NCI-H1417 (cell line): ENCODE results near the gene SIPA1L3.
"Not testable (repeated sequence)": the region's sequence is repeated elsewhere in the genome, so short reads cannot be mapped to it uniquely, and the experiment has no call there.

ENCODE experiments used
- DNase-seq, 3 experiments: peaks; one replicate each; lab custom pipeline; 2025; lab: John Stamatoyannopoulos, UW

Gene SIPA1L3

DNA sequence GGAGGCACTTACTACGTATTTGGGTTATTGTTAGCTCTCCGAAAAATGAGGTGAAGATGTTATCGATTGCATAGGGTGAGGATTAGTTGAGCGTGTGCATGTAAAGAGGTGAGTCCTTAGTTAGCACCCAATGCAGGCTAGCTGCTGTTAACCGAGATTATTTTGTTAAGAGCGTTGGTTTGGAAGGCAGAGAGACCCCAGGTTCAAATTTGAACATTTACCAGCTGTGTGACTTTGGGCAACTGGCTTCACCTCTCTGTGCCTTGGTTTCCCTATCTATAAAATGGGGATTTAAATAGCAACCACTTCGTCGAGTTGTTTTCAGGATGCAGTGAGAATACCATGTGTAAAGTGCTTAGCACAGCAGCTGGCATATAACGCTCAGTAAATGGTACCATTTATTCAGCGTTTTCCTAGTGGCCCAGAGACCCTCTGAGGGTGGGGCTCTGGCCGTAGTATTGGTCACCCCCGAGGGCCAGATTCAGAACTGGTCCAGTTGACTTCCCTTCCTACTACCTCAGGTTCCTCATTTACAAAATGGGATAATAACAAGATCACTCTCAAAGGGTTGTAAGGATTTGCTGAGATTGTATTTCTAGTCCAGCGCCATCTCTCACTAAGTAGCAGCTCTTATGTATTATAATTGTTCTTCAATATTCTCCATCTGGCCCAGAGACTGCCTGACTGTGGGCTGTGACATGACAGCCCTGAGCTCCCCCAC, 887 bp downstream of the SIPA1L3 start:
- peak in 2 of 3 experiments; percentile 37 for DNase-seq

DNA sequence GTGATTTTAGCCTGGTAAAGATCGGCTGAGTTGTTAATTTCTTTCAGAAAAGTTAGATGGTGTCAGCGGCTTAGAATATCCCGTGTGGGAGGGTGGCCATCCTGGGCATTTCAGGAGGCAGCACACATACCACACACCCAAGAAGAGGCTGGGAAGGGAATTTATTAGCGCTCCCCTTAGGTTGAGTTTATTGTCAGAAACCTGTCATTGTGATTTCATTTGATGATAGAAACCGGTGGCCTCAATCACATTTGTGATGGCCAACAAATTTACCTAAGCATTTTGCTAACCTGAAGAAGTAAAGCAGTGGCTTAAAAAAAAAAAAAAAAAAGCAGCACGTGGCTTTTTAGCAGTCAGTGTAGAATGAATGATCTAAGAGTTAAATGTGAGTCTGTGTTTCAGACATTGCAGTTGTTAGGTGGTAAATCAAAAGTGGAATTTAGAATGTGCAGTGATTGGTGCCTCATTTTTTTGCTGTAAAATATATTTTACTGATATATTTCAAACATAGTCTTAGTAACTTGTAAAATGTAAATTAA, 2.7 kb downstream of the SIPA1L3 start:
- DNase-seq, result no peak

DNA sequence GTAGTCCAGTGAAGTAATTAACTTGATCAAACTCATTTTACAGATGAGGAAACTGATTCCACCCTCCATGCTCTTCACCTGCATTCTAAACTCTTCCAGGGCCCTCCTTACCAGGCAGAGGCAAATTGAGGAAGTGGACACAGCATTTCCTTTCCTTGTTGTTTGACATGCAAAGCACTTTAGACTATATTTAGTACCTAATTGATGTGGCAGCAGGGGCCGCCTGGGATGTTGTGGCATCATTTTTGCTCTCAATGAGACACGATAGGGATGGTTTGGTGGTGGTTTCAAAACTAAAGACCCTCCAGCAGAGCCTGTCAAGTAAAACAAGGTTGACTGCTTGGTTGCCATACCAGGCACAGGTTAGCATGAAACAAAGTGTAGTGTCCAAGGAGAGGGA, 7.9 kb downstream of the SIPA1L3 start:
- peak in 2 of 3 experiments; percentile 5 to 26 for DNase-seq

DNA sequence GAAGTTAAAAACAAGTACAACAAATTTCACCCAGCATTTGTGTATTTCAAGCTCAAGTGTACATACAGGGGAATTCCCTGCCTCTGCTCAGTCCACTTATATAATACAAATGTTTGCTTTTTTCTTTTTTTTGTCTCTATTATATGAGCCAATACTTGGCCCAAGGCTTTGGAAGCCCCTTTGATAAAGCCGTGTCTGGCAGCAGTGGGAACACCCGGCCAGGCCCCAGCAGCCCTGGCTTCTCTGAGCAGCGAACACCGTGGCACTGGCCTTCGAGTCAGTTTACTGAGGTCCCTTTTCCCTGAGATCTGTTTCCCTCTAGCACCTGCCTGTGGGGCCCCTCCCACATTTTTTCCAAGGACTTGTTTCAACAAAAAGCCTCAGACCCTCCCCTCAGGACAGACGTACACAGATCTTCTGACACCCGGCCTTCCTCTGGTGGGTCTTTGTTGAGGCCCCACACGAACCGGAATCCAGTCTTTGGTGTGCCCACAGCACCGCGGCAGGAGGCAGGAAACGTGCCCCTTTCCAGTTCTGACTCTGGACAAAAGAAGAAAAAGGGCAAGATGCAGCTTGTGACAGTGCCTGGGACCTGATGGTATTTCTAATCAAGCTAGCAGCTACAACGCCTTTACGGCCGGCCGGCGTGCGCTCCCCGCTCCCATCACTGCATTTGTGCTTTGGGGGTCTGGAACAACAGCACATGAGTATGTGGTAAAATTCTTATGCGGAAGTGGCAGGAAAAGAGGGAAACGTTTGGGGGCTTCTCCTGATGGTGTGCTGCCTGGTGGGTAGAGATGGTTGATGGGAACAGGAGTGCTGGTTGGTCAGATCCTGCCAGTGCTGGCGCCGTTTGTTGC, 13.8 kb downstream of the SIPA1L3 start:
- peak in 1 of 3 experiments; percentile 3 for DNase-seq

DNA sequence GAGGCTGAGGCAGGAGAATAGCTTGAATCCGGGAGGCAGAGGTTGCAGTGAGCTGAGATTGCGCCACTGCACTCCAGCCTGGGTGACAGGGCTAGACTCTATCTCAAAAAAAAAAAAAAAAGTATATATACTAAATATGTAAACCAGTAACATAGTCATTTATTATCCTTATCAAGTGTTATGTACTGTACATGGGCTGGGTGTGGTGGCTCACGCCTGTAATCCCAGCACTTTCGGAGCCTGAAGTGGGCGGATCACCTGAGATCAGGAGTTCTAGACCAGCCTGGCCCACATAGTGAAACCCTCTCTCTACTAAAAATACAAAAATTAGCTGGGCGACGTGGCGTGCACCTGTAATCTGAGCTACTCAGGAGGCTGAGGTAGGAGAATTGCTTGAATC, 17.6 kb downstream of the SIPA1L3 start:
- DNase-seq, result not testable (repeated sequence)

DNA sequence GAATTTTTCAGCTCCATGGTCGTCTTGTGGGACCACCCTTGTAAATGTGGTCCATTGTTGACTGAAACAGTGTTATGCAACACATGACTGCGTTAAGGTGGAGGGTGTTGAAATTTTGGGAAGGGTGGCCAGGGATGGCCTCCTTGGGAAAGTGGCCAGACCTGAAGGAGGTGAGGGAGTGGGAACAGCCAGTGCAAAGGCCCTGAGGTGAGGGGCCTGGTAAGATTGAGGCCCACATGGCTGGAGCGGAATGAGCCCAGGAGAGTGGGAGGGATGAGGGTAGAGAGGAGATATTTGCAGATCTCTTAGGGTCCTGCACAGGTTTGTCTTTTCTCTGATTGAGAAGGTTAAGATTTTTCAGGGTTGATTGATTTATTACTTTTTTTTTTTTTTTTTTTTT, 18.2 kb downstream of the SIPA1L3 start:
- no peak for DNase-seq

DNA sequence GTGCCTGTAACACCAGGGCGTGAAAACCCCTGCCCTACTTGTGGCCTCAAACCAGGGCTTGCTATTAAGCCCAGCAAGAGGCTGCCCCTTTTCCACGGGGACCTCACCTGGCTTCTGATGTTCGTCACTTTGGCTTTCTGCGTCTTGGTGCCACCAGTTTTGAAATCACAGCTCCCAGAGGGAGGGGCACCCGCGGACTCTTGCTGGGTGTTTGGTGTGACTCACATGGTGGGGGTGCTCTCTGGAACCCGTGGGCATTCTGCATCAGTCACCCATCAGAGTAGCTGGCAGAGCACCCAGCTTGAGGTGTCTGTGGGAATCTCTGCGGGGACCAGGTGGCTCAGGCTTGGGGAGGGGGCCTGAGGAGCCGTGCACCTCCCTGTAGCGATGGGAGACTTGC, 19.2 kb downstream of the SIPA1L3 start:
- DNase-seq, result no peak

DNA sequence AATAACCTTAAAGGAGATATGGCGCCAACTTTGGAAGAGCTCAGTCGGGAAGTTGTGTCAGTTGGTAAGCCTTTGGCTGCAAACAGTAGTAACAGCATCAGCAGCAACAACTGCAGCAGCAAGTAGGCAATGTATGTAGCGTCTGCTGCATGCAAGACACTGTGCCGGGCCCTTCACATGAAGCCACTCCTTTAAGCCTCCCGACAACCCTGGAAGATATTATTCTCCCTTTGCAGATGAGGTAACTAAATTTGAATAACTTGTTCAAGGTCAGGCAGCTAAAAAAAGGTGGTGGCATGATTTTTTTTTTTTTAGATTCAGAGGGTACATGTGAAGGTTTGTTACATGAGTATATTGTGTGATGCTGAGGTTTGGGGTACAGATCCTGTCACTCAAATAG, 19.7 kb downstream of the SIPA1L3 start:
- no peak for DNase-seq

DNA sequence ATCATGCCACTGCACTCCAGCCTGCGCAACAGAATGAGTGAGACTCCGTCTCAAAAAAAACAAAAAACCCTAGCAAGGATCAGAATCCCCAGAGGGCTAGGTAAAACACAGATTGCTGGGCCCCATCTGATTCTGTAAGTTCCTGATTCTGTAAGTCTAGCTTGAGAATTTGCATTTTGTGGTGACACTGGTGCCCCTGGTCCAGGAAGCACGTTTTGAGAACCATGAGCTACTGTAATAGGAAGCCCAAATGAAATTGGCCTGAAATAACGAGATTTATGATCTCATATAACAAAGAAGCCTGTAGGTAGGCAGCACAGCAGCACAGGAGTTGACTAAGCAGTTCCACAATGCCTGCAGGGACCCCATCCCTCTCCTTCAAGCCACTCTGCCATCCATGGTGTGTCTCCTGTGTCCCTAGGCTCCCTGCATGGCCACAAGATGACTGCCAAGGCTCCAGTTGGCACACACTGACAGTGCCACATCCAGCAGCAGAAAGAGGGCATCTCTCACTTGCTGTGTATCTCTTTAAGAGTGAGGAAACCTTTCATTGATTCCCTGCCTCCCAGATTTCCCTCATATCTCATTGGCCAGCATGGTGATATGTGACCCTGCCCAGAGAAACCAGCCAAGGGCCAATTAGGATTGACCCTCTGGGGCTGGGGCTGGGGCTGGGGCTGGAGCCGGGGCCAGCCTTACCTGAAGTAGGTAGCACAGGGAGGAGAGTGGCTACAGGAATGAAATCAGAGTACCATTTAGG, 21.7 kb downstream of the SIPA1L3 start:
- peak in 1 of 3 experiments; percentile 4 for DNase-seq

DNA sequence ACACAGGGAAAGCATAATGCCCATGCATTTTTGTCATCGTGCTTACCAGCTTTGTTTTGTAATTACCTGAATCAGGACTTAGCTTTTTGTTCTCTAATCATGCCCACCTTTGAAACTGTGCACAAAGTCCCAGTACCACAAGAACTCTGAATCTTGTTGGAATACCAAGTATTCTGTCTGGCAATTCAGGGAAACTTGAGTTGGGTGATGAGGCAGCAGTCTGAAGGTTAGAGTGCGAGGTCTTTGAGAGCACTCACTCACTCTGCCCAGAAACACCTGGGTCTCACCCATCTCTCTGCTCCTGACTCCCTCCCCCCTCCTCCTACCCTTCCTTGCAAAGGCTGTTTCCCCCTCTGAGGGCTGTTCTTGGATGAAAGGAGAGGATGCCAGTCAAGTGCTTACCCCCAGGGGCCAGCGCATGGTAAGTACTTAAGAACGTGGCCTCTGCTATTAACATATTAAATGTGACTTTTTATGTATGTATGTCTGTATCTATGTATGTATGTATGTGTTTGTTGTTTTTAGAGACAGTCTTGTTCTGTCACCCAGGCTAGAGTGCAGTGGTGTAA, 22.4 kb downstream of the SIPA1L3 start:
- peak in 1 of 3 experiments; percentile 35 for DNase-seq

DNA sequence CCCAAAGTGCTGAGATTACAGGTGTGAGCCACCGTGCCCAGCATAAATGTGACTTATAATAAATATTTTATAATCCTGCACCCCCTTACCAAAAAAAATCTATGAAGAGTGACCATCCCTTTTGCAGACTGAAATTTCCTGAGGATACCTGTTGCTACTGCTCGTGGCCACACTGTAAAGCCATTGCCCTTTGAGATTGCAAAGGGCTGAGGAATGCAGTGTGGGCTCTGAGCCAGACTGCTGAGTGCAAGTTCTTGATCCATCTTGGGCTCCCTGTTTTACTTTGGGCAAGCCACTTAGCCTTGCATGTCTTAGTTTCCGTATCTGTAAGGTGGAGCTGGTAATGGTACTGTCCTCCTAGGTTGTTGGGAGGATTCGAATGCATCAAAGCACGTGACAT, 23.4 kb downstream of the SIPA1L3 start:
- no peak for DNase-seq

DNA sequence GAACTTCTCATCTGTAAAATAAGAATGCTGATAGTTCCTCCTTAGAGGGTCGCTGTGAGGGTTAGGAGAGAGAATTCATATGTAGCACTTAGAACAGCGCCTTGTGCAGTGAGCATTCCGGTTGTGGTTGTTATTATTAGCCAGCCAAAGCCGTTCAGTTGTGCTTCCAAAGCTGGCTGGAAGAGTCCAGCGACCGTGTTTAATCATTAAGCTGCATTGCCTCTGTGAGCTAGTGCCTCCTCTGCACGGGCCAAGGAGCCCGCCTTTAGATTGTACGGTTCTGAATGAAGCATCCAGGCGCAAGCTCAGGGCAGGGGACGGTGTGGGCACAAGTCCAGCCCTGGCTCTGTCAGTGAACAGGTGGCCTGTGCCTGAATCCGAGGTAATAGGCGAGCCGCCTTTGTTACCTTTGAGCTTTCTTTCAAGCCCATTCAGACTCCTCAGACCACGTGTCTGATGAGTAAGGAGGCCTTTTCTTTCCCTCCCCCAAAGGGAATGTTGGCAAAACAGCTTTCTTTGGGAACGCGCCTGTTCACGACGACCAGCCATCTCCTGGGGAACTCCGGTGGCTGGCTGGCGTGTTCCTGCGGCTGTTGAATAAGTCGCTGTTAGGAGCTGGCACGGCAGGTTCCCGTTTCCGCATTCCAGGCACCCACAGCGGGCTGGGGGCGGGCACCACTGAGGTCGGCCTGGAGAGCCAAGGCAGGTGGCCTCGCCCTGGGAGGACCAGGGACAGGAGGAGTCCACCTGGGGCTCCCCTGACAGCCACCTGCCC, 25.1 kb downstream of the SIPA1L3 start:
- DNase-seq, result peak; percentile 83 to 91 (median 90)

DNA sequence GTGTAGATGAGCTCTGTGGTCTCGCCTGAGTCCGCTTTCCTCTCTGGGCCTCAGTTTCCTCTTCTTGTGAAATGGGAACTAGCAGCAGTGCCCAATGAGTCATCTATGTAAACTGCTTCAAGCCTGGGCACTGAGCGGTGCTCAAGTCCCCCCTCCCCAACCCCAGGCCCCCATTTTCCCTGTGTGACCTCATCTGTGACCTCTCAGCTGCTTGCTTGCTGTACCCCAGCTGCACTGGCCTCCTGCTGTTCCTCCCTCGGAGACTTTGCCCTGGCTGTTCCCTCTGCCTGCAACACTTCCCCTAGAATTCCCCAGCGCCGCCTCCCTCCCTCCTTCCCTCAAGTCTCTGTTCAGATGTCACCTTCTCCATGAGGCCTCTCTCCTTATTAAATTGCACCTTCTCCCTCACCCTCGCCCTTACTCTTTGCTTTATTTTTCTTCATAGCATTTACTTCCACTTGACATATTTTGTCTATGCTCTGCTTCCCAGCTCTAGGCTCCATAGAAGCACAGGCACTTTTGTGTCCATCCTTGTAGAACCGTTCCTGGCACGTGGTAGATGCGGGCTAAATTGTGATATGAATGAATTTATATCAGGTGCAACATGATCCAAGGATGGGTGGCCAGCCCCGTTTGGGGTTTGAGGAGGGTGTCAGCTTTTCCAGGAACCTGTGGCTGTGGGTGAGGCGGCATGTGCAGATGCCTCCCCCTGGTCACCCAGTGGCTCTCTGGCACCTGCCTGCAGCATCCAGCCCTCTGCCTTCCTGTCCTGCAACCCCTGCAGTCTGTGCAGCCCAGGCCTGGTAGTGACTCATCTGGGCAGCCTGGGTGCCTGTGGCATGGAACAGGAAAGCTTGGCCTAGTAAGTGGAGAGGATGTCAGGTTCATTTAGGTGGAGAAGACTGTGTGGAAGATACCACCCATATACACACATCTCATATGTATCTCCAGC, 26.3 kb downstream of the SIPA1L3 start:
- peak in 2 of 3 experiments; percentile 15 to 86 for DNase-seq

DNA sequence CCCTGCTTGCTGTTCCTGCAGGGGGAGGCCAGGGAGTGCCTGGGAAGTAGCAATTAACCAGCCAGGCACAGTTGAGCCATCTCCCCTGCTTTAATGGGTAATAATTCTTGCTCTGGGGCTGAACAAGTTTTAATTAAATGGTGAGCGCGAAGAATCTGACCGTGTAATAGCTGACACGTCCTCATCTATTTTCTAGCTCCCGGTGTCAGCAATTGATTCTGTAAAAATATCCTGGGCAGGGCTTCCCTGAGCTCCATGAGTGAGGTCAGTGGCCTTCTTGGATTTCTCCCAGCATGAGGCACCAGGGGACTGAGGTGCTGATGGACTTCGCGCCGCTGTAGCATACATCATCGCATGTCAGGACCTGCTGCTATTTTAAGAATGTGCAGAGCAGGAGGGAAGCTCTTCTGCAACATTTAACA, 26.9 kb downstream of the SIPA1L3 start:
- peak in 2 of 3 experiments; percentile 57 to 80 for DNase-seq

DNA sequence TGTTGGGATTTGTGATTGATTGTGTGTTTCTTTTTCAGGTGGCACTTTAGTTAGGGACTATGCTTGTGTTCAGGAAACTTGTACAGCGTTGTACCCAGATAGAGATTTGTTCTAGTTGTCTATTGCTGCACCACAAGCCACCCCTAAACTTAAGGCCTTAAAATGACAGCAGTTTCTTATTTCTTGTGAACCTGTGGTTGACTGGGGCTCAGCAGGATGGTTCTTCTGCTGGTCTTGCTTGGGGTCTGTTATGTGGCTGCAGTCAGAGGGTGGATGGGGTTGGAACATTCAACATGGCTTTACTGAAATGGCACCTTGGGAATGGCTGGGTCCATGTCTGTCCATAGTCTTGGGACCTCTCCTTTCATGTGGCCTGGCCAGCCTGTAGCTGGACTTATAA, 28.3 kb downstream of the SIPA1L3 start:
- no peak for DNase-seq

DNA sequence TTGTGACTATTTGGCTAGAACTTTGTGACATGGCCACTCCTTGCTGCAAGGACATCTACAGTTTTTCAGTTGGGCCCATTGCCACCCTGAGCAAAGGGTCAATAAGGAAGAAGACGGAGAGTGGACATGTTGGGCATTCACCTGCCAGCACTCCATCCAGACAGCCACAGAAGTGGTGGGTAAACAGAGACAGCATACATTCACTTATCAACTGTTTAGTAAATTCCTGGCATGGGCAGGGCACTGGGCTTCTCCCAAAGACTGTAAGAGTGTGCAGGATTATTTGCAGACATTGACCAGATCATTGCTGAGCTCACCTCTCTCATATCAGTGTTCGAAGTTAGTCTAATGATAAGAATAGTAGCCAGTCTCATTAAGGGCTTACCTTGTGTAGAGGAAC, 29.2 kb downstream of the SIPA1L3 start:
- no peak for DNase-seq

DNA sequence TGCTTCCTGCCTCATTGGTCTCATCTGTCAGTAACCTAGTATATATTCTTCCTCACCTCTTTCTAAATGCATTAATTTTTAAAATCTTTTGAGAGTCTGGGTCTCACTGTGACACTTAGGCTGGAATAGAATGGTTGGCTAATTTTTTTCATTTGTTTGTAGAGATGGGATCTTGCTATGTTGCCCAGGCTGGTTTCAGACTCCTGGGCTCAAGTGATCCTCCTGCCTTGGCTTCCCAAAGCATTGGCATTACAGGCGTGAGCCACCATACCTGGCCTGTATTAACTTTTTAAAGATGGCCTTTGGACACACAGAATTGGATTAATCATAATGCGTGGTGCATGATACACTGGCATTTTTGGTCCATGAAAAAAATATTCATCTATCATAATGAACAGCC, 29.9 kb downstream of the SIPA1L3 start:
- DNase-seq, result no peak

DNA sequence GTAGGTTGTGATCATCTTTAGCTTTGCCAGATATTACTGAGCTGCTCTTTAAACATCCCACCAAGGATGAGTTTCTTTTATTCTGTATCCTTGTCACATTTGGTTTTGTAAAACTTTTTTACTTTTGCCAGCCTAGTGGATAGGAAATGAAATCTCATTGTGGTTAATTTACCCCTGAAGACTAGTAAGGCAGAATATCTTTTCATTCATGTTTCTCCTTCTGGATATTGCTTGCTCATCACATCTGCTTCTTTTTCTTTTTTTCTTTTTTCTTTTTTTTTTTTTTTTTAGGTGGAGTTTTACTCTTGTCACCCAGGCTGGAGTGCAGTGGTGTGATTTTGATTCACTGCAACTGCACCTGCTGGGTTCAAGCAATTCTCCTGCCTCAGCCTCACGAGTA, 31.3 kb downstream of the SIPA1L3 start:
- no peak for DNase-seq

DNA sequence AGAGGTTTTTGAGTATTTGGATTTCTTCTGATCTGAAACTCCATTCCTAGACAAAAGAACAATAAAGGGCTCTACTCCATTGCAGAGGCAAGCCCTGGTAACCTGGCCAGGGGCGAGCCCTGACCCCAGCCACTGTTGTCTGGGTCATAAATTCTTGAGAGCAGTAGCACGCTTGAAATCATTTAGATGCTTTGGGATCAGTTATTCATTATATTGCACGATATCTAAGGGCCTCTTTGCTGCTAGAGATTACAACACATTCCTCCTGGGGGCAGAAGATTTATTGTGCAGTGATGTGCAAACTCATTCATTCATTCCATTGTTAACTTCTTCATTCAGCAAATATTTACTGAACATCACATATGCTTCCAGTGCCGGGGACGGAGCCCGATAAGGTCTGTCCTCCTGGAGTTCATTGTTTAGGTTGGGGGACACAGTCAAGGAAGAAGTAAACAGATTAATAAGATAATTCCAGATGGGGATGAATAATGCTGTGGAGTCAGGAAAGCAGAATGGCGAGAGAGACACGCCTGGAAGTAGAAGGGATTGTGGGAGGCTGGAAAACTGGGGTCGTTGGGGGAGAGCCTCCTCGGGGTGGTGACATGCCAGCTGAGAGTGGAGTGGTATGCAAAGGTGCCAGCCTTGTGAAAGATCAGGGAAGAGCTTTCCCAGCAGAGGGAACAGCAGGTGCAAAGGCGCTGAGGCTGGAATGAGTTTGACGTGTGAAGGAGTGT, 34.9 kb downstream of the SIPA1L3 start:
- peak in 1 of 3 experiments; percentile 15 for DNase-seq
